ENCODE results near the gene GNMT. TPM values are rescaled to one million over a fixed set of nuclear protein-coding genes. Genes with fewer than 3 reads are reported as not detected.

The GNMT gene
- total and polyA plus RNA-seq, 10 of the 15 experiments (the other 5 are each of a cell fraction or from before 2014, with no cell fraction given): 0.27 to 1.1 (median 0.39) TPM

- Histone ChIP-seq H3K36me3 (ENCODE audit: control insufficient read depth in 2 of 2, insufficient read depth in 2 of 2, low read length in 1 of 2) (peaks cover 16 to 37% of the 10 kb centered on the region in 2 experiments), H4K20me1 (ENCODE audit: control insufficient read depth, insufficient read depth) (peaks cover 12% of the 10 kb centered on the region), H3K27ac (ENCODE audit: control insufficient read depth, insufficient read depth) (peak overlapping the region; percentile 96; the same call in 1 of the 2 replicates), H3K9me3 (replicated peaks; ENCODE audit: control insufficient read depth, insufficient read depth, low read length) (no peaks in the 10 kb centered on the region), H3K4me1 (ENCODE audit: control insufficient read depth, insufficient read depth, low read length) (peaks cover 28% of the 10 kb centered on the region), H3K79me2 (ENCODE audit: control insufficient read depth, insufficient read depth, low read length) (peaks cover 54% of the 10 kb centered on the region), H3K9ac (ENCODE audit: control insufficient read depth, insufficient read depth, low read length) (peak overlapping the region; percentile 83; the same call in 1 of the 2 replicates), H3K4me2 (ENCODE audit: control insufficient read depth, insufficient read depth) (peak overlapping the region; percentile 73), H2AFZ (ENCODE audit: control insufficient read depth, low read depth, low read length) (no peak overlapping the region), H3K4me3 (peak overlapping the region; percentile 93), H3K27me3 (replicated peaks in 1 of 2; ENCODE audit: control insufficient read depth in 2 of 2, insufficient read depth in 2 of 2, low read length in 1 of 2) (no peaks in the 10 kb centered on the region)
- ChIA-PET SMC1A (ENCODE audit: uncharacterized antibody, unreplicated experiment) (interaction anchor here (1.4 kb wide), 1 partner anchor 52 kb away, joined by 3 read pairs; the partner anchor contains the start of gene PPP2R5D), CTCF (interaction anchor here (1.0 kb wide), 1 partner anchor 32 kb away, joined by 3 read pairs; no protein-coding TSS in a partner anchor), POLR2A (interaction anchor here (0.9 kb wide), 1 partner anchor 89 kb away, joined by 3 read pairs; the partner anchor contains the start of gene RRP36), RAD21 (ENCODE audit: unreplicated experiment) (no interaction called here)
- no peak for ATAC-seq
- intact Hi-C loops (cut with micrococcal nuclease; ENCODE audit: unreplicated experiment) (no loop called here), in situ Hi-C loops (cut with MboI) (no loop called here)
- TF ChIP-seq CTCF (IDR thresholded peaks at IDR 0.05 in 2 of 3, conservative IDR thresholded peaks at IDR 0.05 in 1 of 3; ENCODE audit: control insufficient read depth in 2 of 3, extremely low read depth in 1 of 3, insufficient read depth in 1 of 3, low read depth in 3 of 3, low read length in 3 of 3): no peak
- TF ChIP-seq HDGF (IDR thresholded peaks at IDR 0.05): peak; percentile 63; the same call in 1 of the 2 replicates
- TF ChIP-seq, protein P1, sequence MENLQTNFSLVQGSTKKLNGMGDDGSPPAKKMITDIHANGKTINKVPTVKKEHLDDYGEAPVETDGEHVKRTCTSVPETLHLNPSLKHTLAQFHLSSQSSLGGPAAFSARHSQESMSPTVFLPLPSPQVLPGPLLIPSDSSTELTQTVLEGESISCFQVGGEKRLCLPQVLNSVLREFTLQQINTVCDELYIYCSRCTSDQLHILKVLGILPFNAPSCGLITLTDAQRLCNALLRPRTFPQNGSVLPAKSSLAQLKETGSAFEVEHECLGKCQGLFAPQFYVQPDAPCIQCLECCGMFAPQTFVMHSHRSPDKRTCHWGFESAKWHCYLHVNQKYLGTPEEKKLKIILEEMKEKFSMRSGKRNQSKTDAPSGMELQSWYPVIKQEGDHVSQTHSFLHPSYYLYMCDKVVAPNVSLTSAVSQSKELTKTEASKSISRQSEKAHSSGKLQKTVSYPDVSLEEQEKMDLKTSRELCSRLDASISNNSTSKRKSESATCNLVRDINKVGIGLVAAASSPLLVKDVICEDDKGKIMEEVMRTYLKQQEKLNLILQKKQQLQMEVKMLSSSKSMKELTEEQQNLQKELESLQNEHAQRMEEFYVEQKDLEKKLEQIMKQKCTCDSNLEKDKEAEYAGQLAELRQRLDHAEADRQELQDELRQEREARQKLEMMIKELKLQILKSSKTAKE (IDR thresholded peaks at IDR 0.05; ENCODE audit: low read depth, poor library complexity, severe bottlenecking): no peak
- no peak for TF ChIP-seq CEBPB (IDR thresholded peaks at IDR 0.05; ENCODE audit: borderline replicate concordance in 1 of 2, low read depth in 2 of 2, low read length in 2 of 2)
- TF ChIP-seq POLR2AphosphoS2 (IDR thresholded peaks at IDR 0.05; ENCODE audit: low read depth, low read length): no peak
- WGBS (ENCODE audit: insufficient coverage, insufficient replicate concordance, low lambda C conversion rate, missing lambda C conversion rate): 60% methylated on average over 3 of the region's 3 CpGs
- BruUV-seq (replicated peaks): no TSS peak
- no peak for DNase-seq (ENCODE audit: low read depth, low spot score)
- FAIRE-seq: no peak
These were observed 28.1 kb upstream of the GNMT start for GRCh38 chr6:42932412-42932811.
